ENCODE measurements around the gene TCHHL1.
"Not testable (repeated sequence)": the region's sequence is repeated elsewhere in the genome, so short reads cannot be mapped to it uniquely, and the experiment has no call there.

Gene TCHHL1

DNA sequence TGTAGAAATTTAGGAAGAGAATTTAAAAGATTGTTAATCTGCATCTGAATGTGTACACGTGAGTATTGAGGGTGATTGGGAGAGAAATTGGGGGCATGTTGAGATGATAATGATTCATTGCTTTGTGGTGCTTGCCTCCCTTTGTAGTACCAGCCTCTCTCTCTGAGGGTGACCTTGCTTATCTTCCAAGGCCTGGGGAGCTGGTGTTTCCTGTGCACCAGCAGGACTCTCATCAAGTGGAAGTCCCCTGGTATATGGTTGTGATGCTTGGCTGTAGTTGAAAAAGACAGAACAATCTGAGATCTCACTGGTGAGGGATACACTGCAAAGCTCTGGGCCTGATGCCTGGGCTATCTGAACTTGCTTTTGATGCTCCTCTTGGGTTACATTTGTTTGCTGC, 4.0 kb downstream of the TCHHL1 start:
- no peak for DNase-seq

- not testable (repeated sequence) for DNase-seq
Measured at GRCh38 chr1:152081026-152081425, 7.8 kb downstream of the TCHHL1 start.

GRCh38 chr1:152080494-152080893, 8.4 kb downstream of the TCHHL1 start:
- not testable (repeated sequence) for DNase-seq

GRCh38 chr1:152078831-152079441, 9.9 kb downstream of the TCHHL1 start:
- no peak for DNase-seq

GRCh38 chr1:152072311-152072710, 16.6 kb downstream of the TCHHL1 start:
- DNase-seq: no peak

- DNase-seq: no peak
Measured at GRCh38 chr1:152071123-152071522, 17.7 kb downstream of the TCHHL1 start.

DNA sequence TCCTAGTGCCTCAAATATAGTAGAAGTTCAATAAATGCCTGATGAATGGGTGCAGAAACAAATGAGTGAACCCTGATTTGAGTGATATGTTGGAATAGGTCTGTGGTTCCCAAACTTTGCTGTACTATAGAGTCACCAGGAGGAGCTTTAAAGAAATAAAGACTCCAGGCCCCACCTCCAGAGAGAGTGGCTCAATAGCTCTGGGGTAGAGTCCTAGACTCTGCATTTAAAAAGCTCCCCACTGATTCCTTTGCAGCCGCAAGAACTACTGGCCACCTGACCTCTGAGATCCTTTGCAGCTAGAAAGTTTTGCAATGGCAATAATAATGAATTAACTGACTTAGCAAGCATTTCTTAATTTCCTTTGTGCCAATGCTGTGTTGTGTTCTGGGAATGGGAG, 20.9 kb downstream of the TCHHL1 start:
- no peak for DNase-seq

GRCh38 chr1:152067150-152067549, 21.7 kb downstream of the TCHHL1 start:
- DNase-seq: no peak

GRCh38 chr1:152061952-152062351, 26.9 kb downstream of the TCHHL1 start:
- no peak for DNase-seq

- no peak for DNase-seq
Measured at GRCh38 chr1:152053375-152053774, 35.5 kb downstream of the TCHHL1 start.

DNA sequence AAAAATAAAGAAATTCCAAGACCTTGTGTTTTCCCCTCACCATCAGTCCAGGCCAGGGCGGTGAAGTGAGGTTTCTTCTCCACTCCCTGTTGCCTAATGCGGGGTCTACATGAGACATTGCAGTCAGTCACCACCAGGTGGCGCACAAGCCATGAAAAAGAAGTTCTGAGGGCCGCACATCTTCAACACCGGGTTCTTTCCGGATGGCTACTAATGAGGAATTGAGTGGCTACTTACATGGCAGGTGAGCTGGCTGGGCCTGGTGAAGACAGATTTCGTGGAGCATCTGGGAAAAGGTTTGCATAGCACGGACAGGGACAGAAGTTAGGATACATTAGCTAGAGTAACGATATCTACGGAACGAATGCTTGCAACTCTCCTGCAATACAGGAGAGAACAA, 36.3 kb downstream of the TCHHL1 start:
- peak; percentile 9 for DNase-seq

- no peak for DNase-seq
Measured at GRCh38 chr1:152050886-152051675, 37.8 kb downstream of the TCHHL1 start.

- DNase-seq: no peak
Measured at GRCh38 chr1:152049291-152050083, 39.4 kb downstream of the TCHHL1 start.

GRCh38 chr1:152048416-152049009, 40.4 kb downstream of the TCHHL1 start:
- no peak for DNase-seq

- DNase-seq: no peak
Measured at GRCh38 chr1:152047730-152048415, 41.0 kb downstream of the TCHHL1 start.

- DNase-seq: no peak
Measured at GRCh38 chr1:152047413-152047729, 41.5 kb downstream of the TCHHL1 start.

DNA sequence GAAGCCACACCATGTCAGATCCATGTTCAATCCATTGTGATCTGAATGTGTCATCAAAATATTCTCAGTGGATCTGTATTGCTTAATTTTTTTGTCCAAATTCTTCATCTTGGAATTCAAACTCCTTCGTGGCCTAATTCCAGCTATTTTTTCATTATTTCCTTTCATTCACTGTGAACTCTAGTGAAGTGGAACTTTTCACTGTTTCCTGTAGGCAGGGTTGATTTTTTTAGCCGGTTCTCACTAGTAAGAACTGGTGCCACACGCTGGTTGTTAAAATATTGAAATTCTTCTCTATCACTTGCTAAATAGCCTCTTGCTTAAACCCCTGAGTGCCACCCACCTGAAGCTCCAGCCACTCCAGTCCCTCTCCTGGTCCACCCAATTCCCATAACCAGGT, 44.5 kb downstream of the TCHHL1 start:
- no peak for DNase-seq

DNA sequence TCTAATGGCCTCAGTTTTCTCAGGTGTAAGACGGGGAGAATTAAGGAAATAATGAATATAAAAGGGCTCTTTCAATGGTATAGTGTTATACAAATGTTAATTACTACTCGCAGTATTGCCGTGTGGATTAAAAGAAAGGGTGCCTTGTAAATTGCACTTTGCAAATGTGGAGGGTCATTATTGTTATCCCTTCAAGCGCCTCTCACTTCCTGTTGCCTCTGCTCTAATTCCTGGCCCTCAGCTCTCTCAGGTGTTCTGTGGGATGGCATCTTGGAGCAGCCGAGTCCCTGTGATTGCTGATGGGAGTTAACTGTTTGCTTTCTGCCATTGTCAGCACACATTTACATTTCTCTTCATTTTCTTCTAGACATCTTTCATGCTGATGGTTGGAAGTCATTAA, 45.0 kb downstream of the TCHHL1 start:
- DNase-seq: no peak

- no peak for DNase-seq
Measured at GRCh38 chr1:152042030-152042429, 46.8 kb downstream of the TCHHL1 start.

DNA sequence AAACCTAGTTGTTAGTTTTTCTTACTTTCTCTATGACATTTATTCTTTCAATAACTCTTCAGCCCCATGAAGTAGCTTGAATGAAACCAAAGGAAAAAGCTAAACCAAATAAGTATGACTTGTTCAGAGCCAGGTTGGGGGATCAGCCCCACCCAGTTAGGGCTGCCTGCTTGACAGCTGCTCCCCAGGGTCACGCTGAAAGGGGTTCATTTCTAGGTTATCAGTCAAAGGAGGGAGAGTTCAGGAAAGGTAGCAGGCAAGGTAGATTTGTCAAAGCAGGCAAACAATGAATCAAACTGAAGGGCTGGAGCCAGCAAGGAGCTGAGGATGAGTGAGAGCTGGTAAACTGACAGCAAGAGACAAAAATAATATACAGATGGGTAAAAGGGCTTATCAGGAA, 49.0 kb downstream of the TCHHL1 start:
- no peak for DNase-seq

- DNase-seq: no peak
Measured at GRCh38 chr1:152039461-152039860, 49.4 kb downstream of the TCHHL1 start.

GRCh38 chr1:152038871-152039270, 50.0 kb downstream of the TCHHL1 start:
- DNase-seq: no peak

Data from NCI-H1417 treated with DMSO at 0.1 percent for 48 hours (cell line).